ENCODE data around the gene DEPP1. TPM values are rescaled to one million over a fixed set of nuclear protein-coding genes. Genes with fewer than 3 reads are reported as not detected.

DEPP1 gene
- total and polyA plus RNA-seq, 2 of the 13 experiments (the other 11 are each of a cell fraction or from before 2014, with no cell fraction given): 14.8 to 270 TPM

GRCh38 chr10:44976352-44977198, 2.0 kb downstream of the DEPP1 start (continued):
- TF ChIP-seq, protein P1, sequence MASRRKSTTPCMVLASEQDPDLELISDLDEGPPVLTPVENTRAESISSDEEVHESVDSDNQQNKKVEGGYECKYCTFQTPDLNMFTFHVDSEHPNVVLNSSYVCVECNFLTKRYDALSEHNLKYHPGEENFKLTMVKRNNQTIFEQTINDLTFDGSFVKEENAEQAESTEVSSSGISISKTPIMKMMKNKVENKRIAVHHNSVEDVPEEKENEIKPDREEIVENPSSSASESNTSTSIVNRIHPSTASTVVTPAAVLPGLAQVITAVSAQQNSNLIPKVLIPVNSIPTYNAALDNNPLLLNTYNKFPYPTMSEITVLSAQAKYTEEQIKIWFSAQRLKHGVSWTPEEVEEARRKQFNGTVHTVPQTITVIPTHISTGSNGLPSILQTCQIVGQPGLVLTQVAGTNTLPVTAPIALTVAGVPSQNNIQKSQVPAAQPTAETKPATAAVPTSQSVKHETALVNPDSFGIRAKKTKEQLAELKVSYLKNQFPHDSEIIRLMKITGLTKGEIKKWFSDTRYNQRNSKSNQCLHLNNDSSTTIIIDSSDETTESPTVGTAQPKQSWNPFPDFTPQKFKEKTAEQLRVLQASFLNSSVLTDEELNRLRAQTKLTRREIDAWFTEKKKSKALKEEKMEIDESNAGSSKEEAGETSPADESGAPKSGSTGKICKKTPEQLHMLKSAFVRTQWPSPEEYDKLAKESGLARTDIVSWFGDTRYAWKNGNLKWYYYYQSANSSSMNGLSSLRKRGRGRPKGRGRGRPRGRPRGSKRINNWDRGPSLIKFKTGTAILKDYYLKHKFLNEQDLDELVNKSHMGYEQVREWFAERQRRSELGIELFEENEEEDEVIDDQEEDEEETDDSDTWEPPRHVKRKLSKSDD (CRISPR knock-in tag; IDR thresholded peaks at IDR 0.05; ENCODE audit: low read depth): no peak

- FAIRE-seq: no peak
- DNase-seq (ENCODE audit: low spot score): peak; percentile 83
- peak; percentile 40 for ATAC-seq
- H4K20me1 ChIP-seq (ENCODE audit: insufficient read depth, low read length): peaks cover 40% of the 10 kb centered on the region
- 13% methylated on average over 5 of the region's 10 CpGs for WGBS (ENCODE audit: low lambda C conversion rate)
- peaks cover 30% of the 10 kb centered on the region for H3K79me2 ChIP-seq (ENCODE audit: insufficient read depth, low read length)
- ChIA-PET POLR2A (interaction anchor here (1.0 to 12.6 kb wide), 11 partner anchors 13 to 65 kb away, joined by 4 to 863 read pairs (median 20); partner anchors contain the start of genes RASSF4, TMEM72 and ZNF22), CTCF (ENCODE audit: low intra/inter-chr PET ratio, low total read pairs) (interaction anchor here (0.7 to 3.8 kb wide), 6 partner anchors 9 to 43 kb away, joined by 3 to 64 read pairs (median 5); partner anchors contain the start of gene RASSF4)
- in situ Hi-C loops (cut with HindIII; ENCODE audit: extremely low pct_ligation_motif_present, low pct_unique_long_range_greater_than_20kb) (loop anchor here (5.0 kb wide), 1 partner anchor 43 kb away; no protein-coding TSS in a partner anchor), intact Hi-C loops (cut with micrococcal nuclease; ENCODE audit: unreplicated experiment) (loop anchor here (1.0 to 2.0 kb wide), 2 partner anchors 15 to 43 kb away; no protein-coding TSS in a partner anchor)
- H3K27me3 ChIP-seq (ENCODE audit: control insufficient read depth in 1 of 2, insufficient read depth in 2 of 2, low read length in 2 of 2): no peaks in the 10 kb centered on the region; a peak in 1 of 5 replicates
- peak overlapping the region; percentile 97 for H3K27ac ChIP-seq (ENCODE audit: extremely low read length, insufficient read depth, low read length)
- BruUV-seq (replicated peaks): no TSS peak
- H2AFZ ChIP-seq (ENCODE audit: low read length): no peak overlapping the region
- peak overlapping the region in 2 of 3 experiments; percentile 64 to 89; a peak in 5 of 6 replicates for H3K4me3 ChIP-seq (replicated peaks in 1 of 3; ENCODE audit: insufficient read depth in 1 of 3, low read depth in 2 of 3, low read length in 3 of 3)
- peak overlapping the region; percentile 90 for H3K4me2 ChIP-seq (ENCODE audit: low read depth, low read length)
- H3K4me1 ChIP-seq (ENCODE audit: insufficient read depth, low read length): peaks cover 56% of the 10 kb centered on the region
- peak overlapping the region; percentile 95 for H3K9ac ChIP-seq (ENCODE audit: insufficient read depth, low read depth, low read length)
- H3K36me3 ChIP-seq (replicated peaks in 1 of 2; ENCODE audit: control insufficient read depth in 1 of 2, insufficient read depth in 2 of 2, low read length in 2 of 2): peaks cover 12 to 39% of the 10 kb centered on the region in 2 experiments; a peak in 4 of 5 replicates
- H3K9me3 ChIP-seq (ENCODE audit: low read length): no peaks in the 10 kb centered on the region
- TF ChIP-seq ZC3H4 (CRISPR knock-in tag; IDR thresholded peaks at IDR 0.05; ENCODE audit: borderline replicate concordance) (peak; percentile 99; the same call in 1 of the 2 replicates), MYNN (CRISPR knock-in tag; IDR thresholded peaks at IDR 0.05; ENCODE audit: low read depth) (peak; percentile 38; the same call in 1 of the 2 replicates), KDM6A (CRISPR knock-in tag; IDR thresholded peaks at IDR 0.05; ENCODE audit: low read depth) (peak; percentile 22; the same call in 1 of the 2 replicates), ZNF574 (CRISPR knock-in tag; IDR thresholded peaks at IDR 0.05) (peak; percentile 57), ZNF790 (CRISPR knock-in tag; IDR thresholded peaks at IDR 0.05; ENCODE audit: borderline replicate concordance) (no peak)
- TF ChIP-seq, protein P2, sequence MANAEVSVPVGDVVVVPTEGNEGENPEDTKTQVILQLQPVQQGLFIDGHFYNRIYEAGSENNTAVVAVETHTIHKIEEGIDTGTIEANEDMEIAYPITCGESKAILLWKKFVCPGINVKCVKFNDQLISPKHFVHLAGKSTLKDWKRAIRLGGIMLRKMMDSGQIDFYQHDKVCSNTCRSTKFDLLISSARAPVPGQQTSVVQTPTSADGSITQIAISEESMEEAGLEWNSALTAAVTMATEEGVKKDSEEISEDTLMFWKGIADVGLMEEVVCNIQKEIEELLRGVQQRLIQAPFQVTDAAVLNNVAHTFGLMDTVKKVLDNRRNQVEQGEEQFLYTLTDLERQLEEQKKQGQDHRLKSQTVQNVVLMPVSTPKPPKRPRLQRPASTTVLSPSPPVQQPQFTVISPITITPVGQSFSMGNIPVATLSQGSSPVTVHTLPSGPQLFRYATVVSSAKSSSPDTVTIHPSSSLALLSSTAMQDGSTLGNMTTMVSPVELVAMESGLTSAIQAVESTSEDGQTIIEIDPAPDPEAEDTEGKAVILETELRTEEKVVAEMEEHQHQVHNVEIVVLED (CRISPR knock-in tag; IDR thresholded peaks at IDR 0.05; ENCODE audit: borderline replicate concordance): no peak
- TF ChIP-seq, protein P3, sequence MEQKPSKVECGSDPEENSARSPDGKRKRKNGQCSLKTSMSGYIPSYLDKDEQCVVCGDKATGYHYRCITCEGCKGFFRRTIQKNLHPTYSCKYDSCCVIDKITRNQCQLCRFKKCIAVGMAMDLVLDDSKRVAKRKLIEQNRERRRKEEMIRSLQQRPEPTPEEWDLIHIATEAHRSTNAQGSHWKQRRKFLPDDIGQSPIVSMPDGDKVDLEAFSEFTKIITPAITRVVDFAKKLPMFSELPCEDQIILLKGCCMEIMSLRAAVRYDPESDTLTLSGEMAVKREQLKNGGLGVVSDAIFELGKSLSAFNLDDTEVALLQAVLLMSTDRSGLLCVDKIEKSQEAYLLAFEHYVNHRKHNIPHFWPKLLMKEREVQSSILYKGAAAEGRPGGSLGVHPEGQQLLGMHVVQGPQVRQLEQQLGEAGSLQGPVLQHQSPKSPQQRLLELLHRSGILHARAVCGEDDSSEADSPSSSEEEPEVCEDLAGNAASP (CRISPR knock-in tag; IDR thresholded peaks at IDR 0.05; ENCODE audit: borderline replicate concordance): 0 out of 2 replicates have a peak, but pooled peaks have one; percentile 10
Measured at GRCh38 chr10:44975431-44976331, 2.9 kb downstream of the DEPP1 start.
